Prostate gland (tissue), 2 donors: ENCODE results near the gene COG8. TPM values are rescaled to one million over a fixed set of nuclear protein-coding genes. Genes with fewer than 3 reads are reported as not detected.

Experiments
- DNase-seq: peaks from one replicate; pipeline ENCODE4 v3.0.0-alpha.2; 2019; ENCODE audit warnings: low spot score
- H3K27ac ChIP-seq, 2 donors: fragments of 200-600 bp; sonication (generic); 2 replicates each; pipeline ENCODE4 v1.5.1; 2017 to 2019
- H3K27me3 ChIP-seq: fragments of 200-600 bp; sonication (generic); replicated peaks from 2 replicates; pipeline ENCODE4 v1.5.1; 2019; ENCODE audit not compliant: insufficient read depth
- H3K36me3 ChIP-seq, 2 donors: fragments of 200-600 bp; sonication (generic); 1 replicate in 1 of 2; 2 replicates in 1 of 2; pipeline versions ENCODE4 v1.5.1 to v1.8.1; 2017 to 2019
- H3K4me1 ChIP-seq: fragments of 200-600 bp; sonication (generic); replicated peaks from 2 replicates; pipeline ENCODE4 v1.5.1; 2019
- H3K4me3 ChIP-seq, 2 donors: fragments of 200-600 bp; sonication (generic); 2 replicates each; pipeline ENCODE4 v1.5.1; 2017 to 2019
- H3K9me3 ChIP-seq: fragments of 200-600 bp; sonication (generic); 2 replicates; pipeline ENCODE4 v1.5.1; 2017
- POLR2A ChIP-seq: fragments of 450-650 bp; IDR thresholded peaks from one replicate; pipeline ENCODE4 v1.6.1; 2016; ENCODE audit warnings: antibody characterized with exemption, mild to moderate bottlenecking
- POLR2AphosphoS5 ChIP-seq: sonication (generic); formaldehyde crosslinking; IDR thresholded peaks from one replicate; pipeline ENCODE4 v1.6.1; 2017; ENCODE audit warnings: antibody characterized with exemption
- WGBS: methylation state at CpG from one replicate; pipeline ENCODE4 v1.1.5; 2018; 5-methylcytosine and 5-hydroxymethylcytosine counted together
- intact Hi-C: fragments of 100-400 bp; cut with DNase I; formaldehyde crosslinking; loops from one replicate; pipeline ENCODE4 v1.14.2; 2022
- total RNA-seq, 2 donors: library from RNA; depleted of rRNA; stranded (reverse); fragments of >200 nt; gene quantifications; one replicate each; pipeline ENCODE4 v1.1.0, GENCODE V29; 2016
- TF ChIP-seq, protein P1 (sequence below), 4 experiments: fragments of 200-600 bp in 2 of 4; fragments of 450-650 bp in 2 of 4; sonication (generic) in 2 of 4; IDR thresholded peaks; 1 replicate in 3 of 4; 2 replicates in 1 of 4; pipeline ENCODE4 v1.5.1; 2016 to 2019; ENCODE audit warnings: antibody characterized with exemption in 4 of 4, mild to moderate bottlenecking in 2 of 4, moderate library complexity in 2 of 4

The COG8 gene
- total RNA-seq, 2 donors from 2014 or later = 55.6 to 85.2 TPM

- H3K4me3 ChIP-seq = no peak overlapping the region
- no peak for DNase-seq
- TF ChIP-seq, protein P1, sequence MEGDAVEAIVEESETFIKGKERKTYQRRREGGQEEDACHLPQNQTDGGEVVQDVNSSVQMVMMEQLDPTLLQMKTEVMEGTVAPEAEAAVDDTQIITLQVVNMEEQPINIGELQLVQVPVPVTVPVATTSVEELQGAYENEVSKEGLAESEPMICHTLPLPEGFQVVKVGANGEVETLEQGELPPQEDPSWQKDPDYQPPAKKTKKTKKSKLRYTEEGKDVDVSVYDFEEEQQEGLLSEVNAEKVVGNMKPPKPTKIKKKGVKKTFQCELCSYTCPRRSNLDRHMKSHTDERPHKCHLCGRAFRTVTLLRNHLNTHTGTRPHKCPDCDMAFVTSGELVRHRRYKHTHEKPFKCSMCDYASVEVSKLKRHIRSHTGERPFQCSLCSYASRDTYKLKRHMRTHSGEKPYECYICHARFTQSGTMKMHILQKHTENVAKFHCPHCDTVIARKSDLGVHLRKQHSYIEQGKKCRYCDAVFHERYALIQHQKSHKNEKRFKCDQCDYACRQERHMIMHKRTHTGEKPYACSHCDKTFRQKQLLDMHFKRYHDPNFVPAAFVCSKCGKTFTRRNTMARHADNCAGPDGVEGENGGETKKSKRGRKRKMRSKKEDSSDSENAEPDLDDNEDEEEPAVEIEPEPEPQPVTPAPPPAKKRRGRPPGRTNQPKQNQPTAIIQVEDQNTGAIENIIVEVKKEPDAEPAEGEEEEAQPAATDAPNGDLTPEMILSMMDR (IDR thresholded peaks at IDR 0.05) = no peak
- TF ChIP-seq POLR2AphosphoS5 = no peak
- no peak for TF ChIP-seq POLR2A
- peaks cover 35 to 57% of the 10 kb centered on the region in 2 donors for H3K36me3 ChIP-seq
- no peaks in the 10 kb centered on the region for H3K27me3 ChIP-seq
- H3K9me3 ChIP-seq = no peaks in the 10 kb centered on the region
- H3K27ac ChIP-seq = no peak overlapping the region
- intact Hi-C loops = no loop called here
- 94% methylated on average over 30 of the region's 30 CpGs for WGBS
- no peaks in the 10 kb centered on the region for H3K4me1 ChIP-seq
Measured at GRCh38 chr16:69318177-69318910, 21.0 kb downstream of the COG8 start.

DNA sequence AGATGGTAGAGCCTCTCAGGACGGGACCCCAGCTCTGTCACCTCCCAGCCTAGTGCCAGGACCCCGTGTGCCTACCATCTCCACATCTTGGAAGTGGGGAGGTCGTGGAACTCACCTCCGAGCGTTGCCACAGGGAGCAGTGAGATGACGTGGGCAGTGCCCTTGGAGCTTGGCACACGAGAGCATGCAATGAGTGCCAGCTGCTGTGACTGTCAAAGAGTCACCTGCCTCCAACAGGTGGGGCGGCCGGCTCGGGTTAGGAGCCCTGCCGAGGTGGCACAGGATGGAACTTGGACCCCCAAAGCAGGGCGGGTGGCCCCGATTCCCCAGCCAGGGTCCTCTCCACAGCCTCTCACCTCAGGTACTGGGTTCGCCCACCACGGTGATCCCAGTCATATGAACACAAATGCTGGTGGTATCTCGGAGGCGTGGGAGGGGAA, 22.7 kb downstream of the COG8 start:
- H3K27ac ChIP-seq = no peak overlapping the region
- TF ChIP-seq POLR2A = no peak
- TF ChIP-seq, protein P1 (IDR thresholded peaks at IDR 0.05) = no peak
- no peak for TF ChIP-seq POLR2AphosphoS5
- H3K36me3 ChIP-seq = peaks cover 30 to 47% of the 10 kb centered on the region in 2 donors
- no peak overlapping the region for H3K4me3 ChIP-seq
- WGBS = 90% methylated on average over 16 of the region's 17 CpGs
- no peaks in the 10 kb centered on the region for H3K27me3 ChIP-seq
- intact Hi-C loops = no loop called here
- DNase-seq = no peak
- peaks cover 4% of the 10 kb centered on the region for H3K4me1 ChIP-seq
- no peaks in the 10 kb centered on the region for H3K9me3 ChIP-seq

- no peaks in the 10 kb centered on the region for H3K9me3 ChIP-seq
- no peak overlapping the region for H3K27ac ChIP-seq
- H3K27me3 ChIP-seq = no peaks in the 10 kb centered on the region
- no peak overlapping the region for H3K4me3 ChIP-seq
- H3K36me3 ChIP-seq = peaks cover 24 to 38% of the 10 kb centered on the region in 2 donors
- intact Hi-C loops = no loop called here
- WGBS = 83% methylated on average over 30 of the region's 30 CpGs
- TF ChIP-seq, protein P1 (IDR thresholded peaks at IDR 0.05) = no peak
- TF ChIP-seq POLR2AphosphoS5 (no peak), POLR2A (no peak)
- DNase-seq = no peak
- peaks cover 4% of the 10 kb centered on the region for H3K4me1 ChIP-seq
Measured at GRCh38 chr16:69315486-69316311, 23.7 kb downstream of the COG8 start.

DNA sequence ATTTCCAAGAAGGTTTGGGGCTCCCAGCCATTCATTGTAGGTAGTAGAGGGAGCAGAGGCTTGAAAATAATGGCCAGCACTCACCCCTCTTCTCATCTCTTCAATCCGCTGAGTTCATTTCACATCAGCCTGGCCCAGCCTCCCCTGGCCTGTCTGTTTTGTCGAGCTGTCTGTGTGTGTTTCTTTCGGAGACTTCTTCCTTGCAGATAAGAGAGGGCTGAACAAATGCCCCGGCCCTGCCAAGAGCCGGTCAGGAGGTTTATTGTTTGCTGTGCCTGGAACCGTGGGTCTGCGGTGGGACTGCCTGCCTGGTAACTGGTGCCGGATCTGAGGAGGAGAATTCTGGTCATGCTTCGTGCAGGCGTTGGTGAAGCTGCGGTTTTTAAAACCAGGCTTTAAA, 24.8 kb downstream of the COG8 start:
- no peak overlapping the region for H3K27ac ChIP-seq
- H3K4me1 ChIP-seq = peaks cover 4% of the 10 kb centered on the region
- no peak overlapping the region for H3K4me3 ChIP-seq
- intact Hi-C loops = no loop called here
- no peaks in the 10 kb centered on the region for H3K9me3 ChIP-seq
- peaks cover 14 to 28% of the 10 kb centered on the region in 2 donors for H3K36me3 ChIP-seq
- no peaks in the 10 kb centered on the region for H3K27me3 ChIP-seq
- DNase-seq = no peak
- WGBS = 77% methylated on average over 11 of the region's 11 CpGs
- TF ChIP-seq POLR2AphosphoS5 = no peak
- TF ChIP-seq, protein P1 (IDR thresholded peaks at IDR 0.05) = no peak
- no peak for TF ChIP-seq POLR2A
